Measurements from ENCODE around the gene RIC8B.
"Not testable (repeated sequence)": the region's sequence is repeated elsewhere in the genome, so short reads cannot be mapped to it uniquely, and the experiment has no call there.

The RIC8B gene

GRCh38 chr12:106910202-106910601 is 135.7 kb downstream of the RIC8B start:
- no peak for DNase-seq

- no peak for DNase-seq
Observed at GRCh38 chr12:106911581-106911980, 137.1 kb downstream of the RIC8B start.

GRCh38 chr12:106913456-106913855 is 139.0 kb downstream of the RIC8B start:
- no peak for DNase-seq

- DNase-seq: no peak
Observed at GRCh38 chr12:106914796-106915634, 140.5 kb downstream of the RIC8B start.

- no peak for DNase-seq
Observed at GRCh38 chr12:106915635-106916026, 141.1 kb downstream of the RIC8B start.

- DNase-seq: no peak
Observed at GRCh38 chr12:106917503-106917902, 143.0 kb downstream of the RIC8B start.

GRCh38 chr12:106918746-106919145 is 144.3 kb downstream of the RIC8B start:
- no peak for DNase-seq

GRCh38 chr12:106919910-106920544 is 145.5 kb downstream of the RIC8B start:
- DNase-seq: no peak

- not testable (repeated sequence) for DNase-seq
Observed at GRCh38 chr12:106921976-106922375, 147.5 kb downstream of the RIC8B start.

- not testable (repeated sequence) for DNase-seq
Observed at GRCh38 chr12:106923594-106923993, 149.1 kb downstream of the RIC8B start.

GRCh38 chr12:106924268-106924861 is 149.9 kb downstream of the RIC8B start:
- no peak for DNase-seq

GRCh38 chr12:106926657-106927056 is 152.2 kb downstream of the RIC8B start:
- no peak for DNase-seq

- DNase-seq: no peak
Observed at GRCh38 chr12:106934277-106934676, 159.8 kb downstream of the RIC8B start.

Measured in activated naive CD4-positive, alpha-beta T cell treated with anti-CD3 and anti-CD28 coated beads, Interleukin-2, amount 50 U/mL, for 16 hours (primary cell).